Upper lobe of right lung (tissue), 1 donor: ENCODE measurements around the gene SUPT20HL1. TPM values are rescaled to one million over a fixed set of nuclear protein-coding genes. Genes with fewer than 3 reads are reported as not detected.
"Not testable (repeated sequence)": the region's sequence is repeated elsewhere in the genome, so short reads cannot be mapped to it uniquely, and the experiment has no call there.

ENCODE experiments used
- ATAC-seq: fragments of 200-7000 bp; cut with Tn5 transposase; one replicate; pipeline ENCODE4 v1.9.1; 2020; ENCODE audit warnings: mild to moderate bottlenecking, moderate library complexity
- DNase-seq: peaks from one replicate; pipeline ENCODE4 v3.0.0-alpha.2; 2020
- H3K27ac ChIP-seq: fragments of 200-600 bp; one replicate; pipeline ENCODE4 v1.8.0; 2022
- H3K27me3 ChIP-seq: fragments of 200-600 bp; one replicate; pipeline ENCODE4 v1.8.0; 2022; ENCODE audit warnings: mild to moderate bottlenecking
- H3K36me3 ChIP-seq: fragments of 200-600 bp; one replicate; pipeline ENCODE4 v1.8.0; 2022
- H3K4me1 ChIP-seq: fragments of 200-600 bp; one replicate; pipeline ENCODE4 v1.8.0; 2022
- H3K4me3 ChIP-seq: fragments of 200-600 bp; one replicate; pipeline ENCODE4 v1.8.0; 2022; ENCODE audit warnings: mild to moderate bottlenecking
- H3K9me3 ChIP-seq: fragments of 200-600 bp; one replicate; pipeline ENCODE4 v1.8.0; 2022
- intact Hi-C: fragments of 100-400 bp; cut with DNase I; formaldehyde crosslinking; loops from one replicate; pipeline ENCODE4 v1.11.0; 2022
- total RNA-seq: library from RNA; stranded (reverse); fragmentation: NEBNext Ultra II Directional; extraction: Animal tissue kit (Norgen Biotek cat#: 25700); gene quantifications from one replicate; pipeline ENCODE4 v1.2.1, GENCODE V29; 2021
- TF ChIP-seq, protein P1 (sequence below): fragments of 200-600 bp; IDR thresholded peaks from one replicate; pipeline ENCODE4 v1.8.0; 2022; ENCODE audit warnings: antibody characterized with exemption
- donor health status: DM: no; HTN: yes; CAD: no; lungs with severe emphysema.

SUPT20HL1 gene
- total RNA-seq, 1 donor from 2014 or later = not detected

DNA sequence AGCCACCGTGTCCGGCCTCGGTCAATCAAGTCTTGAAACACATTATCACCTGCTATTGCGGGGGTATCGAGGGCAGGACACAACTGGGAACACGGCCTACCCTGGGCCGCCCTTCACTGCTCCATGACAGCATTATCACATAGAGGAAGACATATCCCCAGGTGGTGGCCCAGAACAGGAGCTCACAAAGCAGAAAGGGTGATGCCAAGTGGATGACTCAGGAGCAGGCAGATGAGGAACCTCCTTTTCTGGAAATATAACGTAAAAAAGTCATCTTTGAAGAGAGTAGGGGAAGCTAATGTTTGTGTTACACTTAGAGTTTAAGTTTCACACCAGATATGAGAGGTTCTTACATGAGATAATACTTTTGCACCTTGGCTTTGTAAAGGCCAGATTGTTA lies 5.3 kb upstream of the SUPT20HL1 start:
- Histone ChIP-seq H3K4me3 (no peak overlapping the region), H3K27me3 (no peaks in the 10 kb centered on the region), H3K4me1 (no peaks in the 10 kb centered on the region), H3K27ac (no peak overlapping the region), H3K9me3 (no peaks in the 10 kb centered on the region), H3K36me3 (no peaks in the 10 kb centered on the region)
- TF ChIP-seq, protein P1, sequence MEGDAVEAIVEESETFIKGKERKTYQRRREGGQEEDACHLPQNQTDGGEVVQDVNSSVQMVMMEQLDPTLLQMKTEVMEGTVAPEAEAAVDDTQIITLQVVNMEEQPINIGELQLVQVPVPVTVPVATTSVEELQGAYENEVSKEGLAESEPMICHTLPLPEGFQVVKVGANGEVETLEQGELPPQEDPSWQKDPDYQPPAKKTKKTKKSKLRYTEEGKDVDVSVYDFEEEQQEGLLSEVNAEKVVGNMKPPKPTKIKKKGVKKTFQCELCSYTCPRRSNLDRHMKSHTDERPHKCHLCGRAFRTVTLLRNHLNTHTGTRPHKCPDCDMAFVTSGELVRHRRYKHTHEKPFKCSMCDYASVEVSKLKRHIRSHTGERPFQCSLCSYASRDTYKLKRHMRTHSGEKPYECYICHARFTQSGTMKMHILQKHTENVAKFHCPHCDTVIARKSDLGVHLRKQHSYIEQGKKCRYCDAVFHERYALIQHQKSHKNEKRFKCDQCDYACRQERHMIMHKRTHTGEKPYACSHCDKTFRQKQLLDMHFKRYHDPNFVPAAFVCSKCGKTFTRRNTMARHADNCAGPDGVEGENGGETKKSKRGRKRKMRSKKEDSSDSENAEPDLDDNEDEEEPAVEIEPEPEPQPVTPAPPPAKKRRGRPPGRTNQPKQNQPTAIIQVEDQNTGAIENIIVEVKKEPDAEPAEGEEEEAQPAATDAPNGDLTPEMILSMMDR = no peak
- ATAC-seq (no peak), DNase-seq (no peak)
- intact Hi-C loops = no loop called here

DNA sequence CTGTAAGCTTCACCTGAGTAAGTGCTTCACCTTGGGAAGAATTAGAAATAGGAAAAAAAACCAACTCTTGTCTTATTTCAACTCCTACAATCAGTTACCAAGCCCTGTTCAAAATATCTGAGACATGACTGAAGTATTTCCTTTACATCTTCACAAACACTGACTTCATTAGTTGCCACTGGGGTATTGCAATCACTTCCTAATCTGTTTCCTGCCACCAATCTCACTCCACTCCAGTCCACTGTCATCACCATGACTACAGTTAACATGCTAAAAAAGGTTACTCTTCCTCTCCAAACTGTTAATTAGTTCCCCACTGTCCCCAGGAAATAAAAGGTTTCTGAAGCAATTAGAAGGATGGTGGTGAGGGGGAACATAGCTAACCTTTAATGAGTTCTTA lies 3.3 kb upstream of the SUPT20HL1 start:
- intact Hi-C loops = no loop called here
- TF ChIP-seq, protein P1 = no peak
- H3K36me3 ChIP-seq = no peaks in the 10 kb centered on the region

GRCh38 chrX:24362089-24362745 lies 1.8 kb downstream of the SUPT20HL1 start:
- H3K4me3 ChIP-seq, H3K4me1 ChIP-seq, ATAC-seq, intact Hi-C loops, H3K9me3 ChIP-seq, H3K27ac ChIP-seq, DNase-seq, H3K27me3 ChIP-seq, H3K36me3 ChIP-seq: not testable (repeated sequence)

More for the DNA sequence above, 3.3 kb upstream of the SUPT20HL1 start:
- no peaks in the 10 kb centered on the region for H3K27me3 ChIP-seq
- ATAC-seq (no peak), DNase-seq (no peak)
- H3K4me3 ChIP-seq = no peak overlapping the region
- no peaks in the 10 kb centered on the region for H3K9me3 ChIP-seq
- H3K27ac ChIP-seq = no peak overlapping the region
- no peaks in the 10 kb centered on the region for H3K4me1 ChIP-seq

DNA sequence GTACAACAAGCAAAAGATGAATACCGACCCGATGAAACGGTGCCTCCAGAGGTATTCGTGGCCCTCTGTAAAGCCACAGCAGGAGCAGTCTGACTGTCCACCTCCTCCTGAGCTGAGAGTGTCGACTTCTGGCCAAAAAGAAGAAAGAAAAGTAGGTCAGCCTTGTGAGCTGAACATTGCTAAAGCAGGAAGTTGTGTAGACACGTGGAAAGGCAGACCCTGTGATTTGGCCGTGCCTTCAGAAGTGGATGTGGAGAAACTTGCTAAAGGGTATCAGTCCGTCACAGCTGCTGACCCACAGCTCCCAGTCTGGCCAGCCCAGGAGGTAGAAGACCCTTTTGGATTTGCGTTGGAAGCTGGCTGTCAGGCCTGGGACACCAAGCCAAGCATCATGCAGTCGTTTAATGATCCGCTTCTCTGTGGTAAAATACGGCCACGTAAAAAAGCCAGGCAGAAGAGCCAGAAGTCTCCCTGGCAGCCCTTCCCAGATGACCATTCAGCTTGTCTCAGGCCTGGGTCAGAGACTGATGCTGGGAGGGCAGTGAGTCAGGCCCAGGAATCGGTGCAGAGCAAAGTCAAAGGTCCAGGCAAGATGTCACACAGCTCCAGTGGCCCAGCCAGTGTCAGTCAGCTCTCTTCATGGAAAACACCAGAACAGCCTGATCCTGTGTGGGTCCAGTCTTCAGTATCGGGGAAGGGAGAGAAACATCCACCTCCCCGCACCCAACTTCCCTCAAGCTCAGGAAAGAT lies 3.2 kb downstream of the SUPT20HL1 start:
- H3K27me3 ChIP-seq, ATAC-seq, H3K9me3 ChIP-seq, H3K36me3 ChIP-seq, intact Hi-C loops, H3K4me3 ChIP-seq, H3K27ac ChIP-seq, H3K4me1 ChIP-seq, DNase-seq: not testable (repeated sequence)

DNA sequence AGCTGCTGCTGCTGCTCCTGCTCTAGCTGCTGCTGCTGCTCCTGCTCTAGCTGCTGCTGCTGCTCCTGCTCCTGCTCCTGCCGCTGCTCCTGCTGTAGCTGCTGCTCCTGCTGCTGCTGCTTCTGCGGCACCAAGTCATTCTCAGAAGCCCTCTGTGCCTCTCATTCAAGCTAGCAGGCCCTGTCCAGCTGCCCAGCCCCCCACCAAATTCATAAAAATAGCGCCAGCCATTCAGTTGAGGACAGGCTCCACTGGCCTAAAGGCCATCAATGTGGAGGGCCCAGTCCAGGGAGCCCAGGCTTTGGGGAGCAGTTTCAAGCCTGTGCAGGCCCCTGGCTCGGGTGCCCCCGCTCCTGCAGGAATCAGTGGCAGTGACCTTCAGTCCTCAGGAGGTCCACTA lies 3.9 kb downstream of the SUPT20HL1 start:
- H3K27ac ChIP-seq = no peak overlapping the region
- ATAC-seq = no peak
- H3K4me1 ChIP-seq = no peaks in the 10 kb centered on the region
- no peaks in the 10 kb centered on the region for H3K36me3 ChIP-seq
- no peak overlapping the region for H3K4me3 ChIP-seq
- H3K9me3 ChIP-seq = no peaks in the 10 kb centered on the region
- TF ChIP-seq, protein P1 = no peak
- intact Hi-C loops = no loop called here
- H3K27me3 ChIP-seq = no peaks in the 10 kb centered on the region
- DNase-seq = no peak

- TF ChIP-seq, protein P1 = no peak
- no peaks in the 10 kb centered on the region for H3K27me3 ChIP-seq
- no peak overlapping the region for H3K4me3 ChIP-seq
- H3K4me1 ChIP-seq = no peaks in the 10 kb centered on the region
- no peak for ATAC-seq
- H3K27ac ChIP-seq = no peak overlapping the region
- intact Hi-C loops = no loop called here
- H3K36me3 ChIP-seq = no peaks in the 10 kb centered on the region
- no peaks in the 10 kb centered on the region for H3K9me3 ChIP-seq
- no peak for DNase-seq
Observed at GRCh38 chrX:24364851-24365538, 4.6 kb downstream of the SUPT20HL1 start.

DNA sequence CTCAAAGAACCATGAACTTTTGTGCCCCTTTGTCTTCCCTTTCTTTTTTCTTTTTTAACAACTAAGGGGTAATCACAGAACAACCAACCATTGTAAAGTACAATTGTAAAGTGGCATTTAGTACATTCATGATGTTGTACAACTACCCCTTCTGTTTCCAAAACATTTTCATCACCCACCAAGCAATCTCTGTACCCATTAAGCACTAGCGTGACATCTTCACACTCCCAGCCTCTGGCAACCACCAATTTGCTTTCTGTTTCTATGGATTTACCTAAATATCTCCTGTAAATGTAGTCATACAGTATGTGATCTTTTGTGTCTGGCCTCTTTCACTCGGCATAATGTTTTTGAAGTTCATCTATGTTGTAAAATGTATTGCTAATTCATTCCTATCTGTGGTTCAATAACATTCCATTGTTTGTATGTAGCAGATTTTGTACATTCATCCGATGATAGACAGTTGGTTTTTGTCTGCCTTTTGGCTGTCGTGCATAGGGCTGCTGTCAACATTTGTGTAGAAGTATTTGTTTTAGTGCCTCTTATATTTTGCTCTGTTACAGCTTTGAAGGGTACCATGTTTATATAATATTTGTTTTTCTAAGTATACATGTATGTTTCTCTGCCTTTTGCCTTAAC lies 6.4 kb downstream of the SUPT20HL1 start:
- H3K4me3 ChIP-seq, H3K4me1 ChIP-seq, ATAC-seq, intact Hi-C loops, H3K27me3 ChIP-seq, H3K36me3 ChIP-seq, DNase-seq, H3K27ac ChIP-seq, H3K9me3 ChIP-seq: not testable (repeated sequence)
